Hematopoietic multipotent progenitor cell (in vitro differentiated cells): Measurements from ENCODE around the gene MRTFA. TPM values are rescaled to one million over a fixed set of nuclear protein-coding genes. Genes with fewer than 3 reads are reported as not detected.
"Not testable (repeated sequence)": the region's sequence is repeated elsewhere in the genome, so short reads cannot be mapped to it uniquely, and the experiment has no call there.

ENCODE experiments used
- DNase-seq, 3 donors: peaks; one replicate each; pipeline ENCODE4 v3.0.0-alpha.2; 2011 to 2015; ENCODE audit warnings: low read depth in 2 of 3, low spot score in 2 of 3
- total RNA-seq: library from RNA; depleted of rRNA; stranded (reverse); fragments of >200 nt; gene quantifications from one replicate; pipeline ENCODE4 v1.2.3, GENCODE V29; 2012

MRTFA gene
- total RNA-seq, 1 donor: 84.3 TPM

DNA sequence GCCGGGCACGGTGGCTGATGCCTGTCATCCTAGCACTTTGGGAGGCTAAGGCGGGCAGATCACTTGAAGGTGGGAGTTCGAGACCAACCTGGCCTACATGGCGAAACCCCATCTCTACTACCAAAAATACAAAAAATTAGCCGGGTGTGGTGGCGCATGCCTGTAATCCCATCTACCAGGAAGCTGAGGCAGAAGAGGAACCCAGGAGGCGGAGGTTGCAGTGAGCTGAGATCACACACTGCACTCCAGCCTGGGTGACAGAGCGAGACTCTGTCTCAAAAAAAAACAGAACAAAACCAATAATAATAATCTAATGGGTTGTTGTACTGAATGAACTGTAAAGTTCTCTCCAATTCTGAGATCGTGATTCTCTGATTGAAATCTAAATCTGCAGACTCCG is 258.1 kb downstream of the MRTFA start:
- not testable (repeated sequence) for DNase-seq

DNA sequence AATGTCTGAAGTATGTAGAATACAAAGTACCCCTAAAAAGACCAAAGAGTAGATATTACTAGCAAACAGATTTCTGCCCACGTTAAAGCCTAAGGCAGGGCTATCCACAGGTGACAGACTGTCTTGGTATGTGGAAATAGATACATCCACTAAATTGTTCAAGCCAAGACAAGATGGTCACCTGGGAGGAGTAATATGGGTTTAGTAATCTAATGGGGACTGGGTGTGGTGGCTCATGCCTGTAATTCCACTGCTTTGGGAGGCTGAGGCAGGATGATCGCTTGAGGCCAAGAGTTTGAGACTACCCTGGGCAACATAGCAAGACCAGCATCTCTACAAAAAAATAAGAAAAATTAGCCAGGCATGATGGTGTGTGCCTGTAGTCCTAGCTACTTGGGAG is 258.6 kb downstream of the MRTFA start:
- DNase-seq: no peak

DNA sequence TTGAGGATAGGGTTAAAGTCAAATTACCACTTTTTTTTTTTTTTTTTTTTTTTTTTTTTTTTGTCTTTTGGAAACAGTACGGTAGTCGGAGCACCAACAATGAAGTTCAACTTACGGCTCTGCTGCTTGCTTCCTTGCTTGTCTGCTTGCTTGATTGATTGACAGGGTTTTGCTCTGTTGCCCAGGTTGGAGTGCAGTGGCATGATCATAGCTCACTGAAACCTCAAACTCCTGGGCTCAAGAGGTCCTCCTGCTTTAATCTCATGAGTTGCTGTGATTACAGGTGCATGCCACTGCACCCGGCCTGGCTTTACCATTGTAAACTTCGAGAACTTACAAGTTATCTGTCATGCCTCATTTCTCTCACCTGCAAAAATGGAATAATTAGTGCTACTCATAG is 260.4 kb downstream of the MRTFA start:
- DNase-seq: no peak

DNA sequence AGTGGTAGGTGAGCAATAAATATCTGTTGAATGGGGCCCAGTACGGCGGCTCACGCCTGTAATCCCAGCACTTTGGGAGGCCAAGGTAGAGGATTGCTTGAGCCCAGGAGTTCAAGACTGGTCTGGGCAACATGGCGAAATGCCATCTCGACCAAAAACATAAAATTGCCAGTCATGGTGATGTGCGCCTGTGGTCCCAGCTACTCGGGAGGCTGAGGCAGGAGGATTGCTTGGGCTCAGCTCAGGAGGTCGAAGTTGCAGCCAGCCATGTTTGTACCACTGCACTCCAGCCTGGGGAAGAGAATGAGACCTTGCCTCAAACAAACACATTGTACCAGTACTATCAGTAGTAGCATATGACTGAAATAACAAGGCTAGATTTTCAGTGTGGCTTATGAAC is 262.0 kb downstream of the MRTFA start:
- no peak for DNase-seq

- DNase-seq: no peak
Measured at GRCh38 chr22:40368836-40369235, 267.7 kb downstream of the MRTFA start.

GRCh38 chr22:40368016-40368415 is 268.5 kb downstream of the MRTFA start:
- no peak for DNase-seq

- no peak for DNase-seq
Measured at GRCh38 chr22:40367342-40367741, 269.2 kb downstream of the MRTFA start.

DNA sequence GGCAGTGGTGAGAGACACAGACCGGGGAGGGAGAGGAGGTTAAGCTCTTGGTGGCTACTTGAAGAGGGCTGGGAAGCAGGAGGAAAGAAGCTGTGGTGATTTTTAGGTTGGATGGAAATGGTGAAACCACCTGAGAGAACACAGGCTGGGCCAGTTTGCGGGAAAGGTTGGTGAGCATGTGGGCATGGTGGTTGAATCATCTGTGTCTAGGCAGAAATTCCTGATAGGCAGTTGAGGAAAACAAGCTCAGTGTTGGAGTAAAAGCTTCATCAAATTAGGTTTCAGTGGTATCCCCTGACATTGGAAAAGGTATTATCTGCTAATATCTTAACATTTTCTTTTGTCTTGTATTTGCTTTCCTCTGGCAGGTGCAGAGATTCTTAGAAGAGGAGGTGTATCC is 270.5 kb downstream of the MRTFA start:
- DNase-seq: no peak

DNA sequence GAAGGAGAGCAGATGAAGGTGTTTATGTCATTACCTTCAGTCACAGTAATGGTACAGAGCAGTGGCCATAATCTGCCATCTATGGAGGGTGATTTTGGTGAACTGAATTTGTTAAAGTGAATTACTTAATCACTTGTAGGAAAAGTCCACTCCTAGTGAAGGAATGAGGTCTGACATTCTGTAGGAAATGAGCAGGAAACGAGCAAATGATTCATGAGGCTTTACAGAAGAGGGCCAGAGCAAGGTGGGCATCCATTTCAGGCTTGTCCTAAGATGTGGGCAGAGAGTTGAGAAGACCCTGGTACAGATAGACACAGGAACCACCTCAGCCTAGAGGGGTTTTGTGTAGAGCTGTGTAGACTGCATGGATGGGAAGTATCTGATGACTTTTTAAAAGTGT is 272.1 kb downstream of the MRTFA start:
- DNase-seq: no peak

DNA sequence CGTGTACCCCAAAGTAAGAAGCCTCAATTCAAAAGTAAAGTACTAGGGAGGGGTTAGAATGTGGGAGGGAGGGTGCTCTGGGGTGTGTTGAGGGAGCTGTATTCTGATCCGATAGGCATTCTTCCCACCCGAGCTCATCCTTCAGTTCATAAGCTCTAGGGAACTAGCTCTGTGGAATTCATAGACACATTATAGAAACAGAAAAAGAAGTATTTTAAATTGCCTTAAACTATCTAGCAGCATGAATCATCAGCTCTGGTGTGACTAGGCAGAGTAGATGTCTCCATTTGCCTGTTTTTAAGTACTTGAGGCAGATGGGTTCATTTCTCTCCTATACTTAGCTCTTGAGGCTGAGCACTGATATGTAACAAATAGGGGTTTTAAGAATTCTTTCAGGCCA is 273.5 kb downstream of the MRTFA start:
- no peak for DNase-seq

DNA sequence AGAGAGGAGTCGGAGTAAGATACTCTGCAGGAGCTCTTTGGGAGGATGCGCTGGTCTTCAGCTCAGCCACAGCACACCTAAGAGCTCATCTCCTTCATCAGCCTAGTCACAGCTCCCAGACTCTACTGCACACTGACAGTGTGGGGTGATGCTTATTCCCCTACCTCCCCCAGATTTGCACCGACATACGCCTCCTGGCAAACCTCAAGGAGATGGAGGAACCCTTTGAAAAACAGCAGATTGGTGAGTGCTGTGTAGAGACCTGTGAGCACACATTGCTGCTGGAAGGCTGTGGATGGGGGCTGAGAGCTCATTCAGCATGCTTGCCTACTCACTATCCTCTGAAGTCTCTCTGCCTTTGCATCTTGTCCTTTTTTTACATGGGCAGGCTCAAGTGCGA is 275.4 kb downstream of the MRTFA start:
- no peak for DNase-seq

Other genes starting within 250 kb of the MRTFA start
- gene MCHR1, start 42.8 kb upstream of the MRTFA start, total RNA-seq: not detected
- gene SLC25A17, start 182.6 kb upstream of the MRTFA start, total RNA-seq: 8.9 TPM
- 86.2 TPM for gene ST13, start 219.9 kb upstream of the MRTFA start, total RNA-seq
- gene XPNPEP3, start 220.4 kb upstream of the MRTFA start, total RNA-seq: 7.5 TPM
- not detected for gene DNAJB7, start 225.4 kb upstream of the MRTFA start, total RNA-seq